Fibroblast of skin of back (primary cell): ENCODE measurements around the gene ARID3A.

Experiments used
- DNase-seq: peaks from one replicate; pipeline ENCODE4 v3.0.0-alpha.2; 2013

The ARID3A gene

DNA sequence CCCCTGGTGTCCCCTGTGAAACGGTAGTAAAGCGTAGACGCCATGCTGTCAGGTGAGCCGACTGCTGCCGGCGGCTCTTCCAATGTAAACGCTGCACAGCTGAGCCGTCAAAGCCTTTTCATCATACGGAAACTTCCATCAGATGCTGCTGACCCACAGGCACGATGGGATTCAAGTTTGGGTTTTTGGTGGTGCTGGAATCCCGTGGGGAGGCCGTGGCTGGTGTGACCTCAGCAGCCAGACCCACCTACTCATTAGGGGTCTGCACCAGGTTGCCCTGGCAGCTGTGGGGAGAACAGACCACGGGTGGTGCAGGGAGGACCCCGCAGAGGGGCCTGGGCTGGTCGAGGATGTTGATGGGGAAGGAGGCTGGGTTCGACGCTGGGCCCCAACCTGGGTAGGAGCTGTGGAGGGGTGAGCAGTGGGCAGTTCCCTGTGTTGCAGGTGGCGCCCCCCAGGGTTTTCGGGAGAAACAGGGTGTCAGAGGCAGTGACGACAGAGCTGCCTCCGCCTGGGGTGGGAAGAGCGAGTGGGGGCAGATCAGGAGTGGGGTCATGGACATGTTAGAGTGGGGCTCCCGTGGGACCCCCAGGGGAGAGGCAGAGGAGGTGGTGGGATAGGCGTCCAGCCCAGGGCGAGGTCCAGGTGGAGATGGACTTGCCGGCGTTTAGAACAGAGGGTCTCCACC, 81.0 kb downstream of the ARID3A start:
- no peak for DNase-seq

DNA sequence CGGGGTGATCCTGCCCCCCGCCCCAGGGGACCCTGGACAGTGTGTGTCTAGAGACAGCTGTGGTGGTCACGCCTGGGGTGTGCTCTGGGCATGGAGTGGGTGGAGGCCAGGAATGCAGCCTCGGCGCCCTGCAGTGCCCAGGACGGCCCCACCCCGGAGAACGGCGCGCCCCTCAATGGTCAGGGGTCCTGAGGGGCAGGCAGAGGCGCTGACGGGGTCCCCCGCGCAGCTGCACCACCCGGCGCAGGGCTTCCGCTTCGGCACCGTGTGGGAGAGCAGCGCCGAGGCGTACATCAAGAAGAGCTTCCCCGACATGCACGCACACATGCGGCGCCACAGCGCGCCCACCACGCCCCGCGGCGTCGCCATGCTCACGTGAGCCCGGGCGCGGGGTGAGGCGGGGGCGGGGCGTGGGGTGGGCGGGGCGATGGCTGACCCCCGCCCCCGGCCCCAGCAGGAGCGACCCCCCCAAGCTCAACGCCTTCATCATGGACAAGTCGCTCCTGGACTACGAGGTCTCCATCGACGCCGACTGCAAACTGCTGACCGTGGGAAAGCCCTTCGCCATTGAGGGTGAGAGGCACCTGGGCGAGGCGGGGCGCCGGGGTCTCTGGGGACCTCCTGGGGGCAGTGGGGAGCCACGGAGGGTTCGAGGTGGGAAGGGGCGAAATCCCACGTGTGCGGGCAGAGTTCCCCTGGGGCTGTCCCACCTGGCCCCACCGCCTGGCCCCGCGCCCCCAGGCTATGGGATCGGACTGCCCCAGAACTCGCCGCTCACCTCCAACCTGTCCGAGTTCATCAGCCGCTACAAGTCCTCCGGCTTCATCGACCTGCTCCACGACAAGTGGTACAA, 81.8 kb downstream of the ARID3A start:
- DNase-seq, result no peak

DNA sequence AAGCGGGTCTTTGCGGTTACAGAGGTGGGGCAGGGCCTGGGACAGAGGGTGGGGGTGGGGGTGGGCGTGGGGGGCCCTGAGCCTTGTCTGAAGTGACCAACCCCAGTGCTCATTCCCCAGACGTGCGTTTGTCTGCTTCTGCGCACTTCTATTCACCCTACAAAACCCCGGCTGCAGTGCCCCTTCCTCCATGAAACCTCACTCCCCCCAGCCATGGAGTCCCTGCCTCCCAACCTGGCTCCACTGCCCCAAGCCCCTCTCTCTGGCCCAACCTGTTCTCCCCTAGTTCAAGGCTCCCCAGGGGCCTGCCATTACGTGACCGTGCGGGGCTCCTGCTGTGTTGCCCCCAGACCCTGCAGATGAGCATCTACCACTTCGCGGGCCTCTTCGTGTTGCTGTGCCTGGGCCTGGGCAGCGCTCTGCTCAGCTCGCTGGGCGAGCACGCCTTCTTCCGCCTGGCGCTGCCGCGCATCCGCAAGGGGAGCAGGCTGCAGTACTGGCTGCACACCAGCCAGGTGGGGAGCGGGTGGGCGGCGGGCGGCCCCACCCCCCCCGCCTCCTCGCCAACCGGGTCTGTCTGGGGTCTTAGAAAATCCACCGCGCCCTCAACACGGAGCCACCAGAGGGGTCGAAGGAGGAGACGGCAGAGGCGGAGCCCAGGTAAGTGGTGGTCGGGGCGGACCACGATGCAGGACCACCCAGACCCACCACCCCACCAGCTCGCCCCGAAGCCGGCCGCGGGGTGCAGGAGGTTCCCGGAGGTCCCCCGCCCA, 82.6 kb downstream of the ARID3A start:
- no peak for DNase-seq

DNA sequence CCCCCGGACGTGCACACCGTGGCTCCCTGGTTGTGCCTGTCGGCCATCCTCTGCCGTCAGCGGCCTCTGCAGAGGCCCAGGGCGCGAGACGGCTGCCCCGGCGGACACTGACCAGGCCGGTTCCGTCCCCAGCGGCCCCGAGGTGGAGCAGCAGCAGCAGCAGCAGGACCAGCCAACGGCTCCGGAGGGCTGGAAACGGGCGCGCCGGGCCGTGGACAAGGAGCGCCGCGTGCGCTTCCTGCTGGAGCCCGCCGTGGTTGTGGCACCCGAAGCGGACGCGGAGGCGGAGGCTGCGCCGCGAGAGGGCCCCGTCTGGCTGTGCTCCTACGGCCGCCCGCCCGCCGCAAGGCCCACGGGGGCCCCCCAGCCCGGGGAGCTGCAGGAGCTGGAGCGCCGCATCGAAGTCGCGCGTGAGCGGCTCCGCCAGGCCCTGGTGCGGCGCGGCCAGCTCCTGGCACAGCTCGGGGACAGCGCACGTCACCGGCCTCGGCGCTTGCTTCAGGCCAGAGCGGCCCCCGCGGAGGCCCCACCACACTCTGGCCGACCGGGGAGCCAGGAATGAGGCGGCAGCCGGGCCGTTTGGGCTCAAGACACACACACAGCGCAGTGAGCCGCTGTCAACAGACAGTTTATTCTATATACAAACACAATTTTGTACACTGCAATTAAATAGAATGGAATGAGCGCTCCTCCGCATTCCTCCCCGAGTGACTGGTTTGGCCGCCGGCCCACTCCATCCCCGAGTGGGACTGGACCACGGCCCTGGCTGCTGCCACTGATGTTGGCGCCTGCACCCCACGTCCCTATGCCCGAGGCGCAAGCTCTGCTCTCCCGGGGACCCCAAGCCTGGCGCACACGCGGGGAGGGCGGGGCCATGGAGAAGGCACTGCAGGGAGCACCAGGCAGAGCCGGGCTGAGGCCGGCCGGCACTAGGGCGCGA, 83.5 kb downstream of the ARID3A start:
- peak; percentile 11 for DNase-seq

DNA sequence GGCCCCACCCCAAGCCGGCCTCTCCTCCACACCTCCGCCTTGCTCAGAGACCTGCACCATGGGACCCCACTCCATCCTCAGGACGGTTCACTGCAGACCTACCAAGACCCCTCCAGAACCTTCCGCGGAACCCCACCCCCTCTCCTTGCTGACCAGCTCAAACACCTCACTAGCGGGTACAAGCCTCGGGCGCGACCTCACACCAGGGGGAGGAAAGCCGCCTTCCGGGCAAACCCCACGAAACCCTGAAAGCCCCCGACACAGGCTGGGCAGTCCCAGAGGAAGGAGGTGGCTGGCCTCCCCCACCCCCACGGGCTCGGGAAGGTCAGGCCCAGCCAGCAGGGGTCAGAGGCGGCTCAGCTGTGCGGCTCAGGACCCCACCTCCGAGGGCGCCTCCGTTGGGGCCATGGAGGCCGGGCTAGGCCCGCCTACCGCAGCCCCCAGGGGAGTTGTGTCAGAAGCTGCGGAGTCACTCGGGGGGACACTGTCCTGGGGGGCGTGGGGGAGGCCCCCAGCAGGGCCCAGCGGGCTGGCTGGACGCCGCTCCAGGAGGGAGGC, 84.2 kb downstream of the ARID3A start:
- DNase-seq, result no peak

DNA sequence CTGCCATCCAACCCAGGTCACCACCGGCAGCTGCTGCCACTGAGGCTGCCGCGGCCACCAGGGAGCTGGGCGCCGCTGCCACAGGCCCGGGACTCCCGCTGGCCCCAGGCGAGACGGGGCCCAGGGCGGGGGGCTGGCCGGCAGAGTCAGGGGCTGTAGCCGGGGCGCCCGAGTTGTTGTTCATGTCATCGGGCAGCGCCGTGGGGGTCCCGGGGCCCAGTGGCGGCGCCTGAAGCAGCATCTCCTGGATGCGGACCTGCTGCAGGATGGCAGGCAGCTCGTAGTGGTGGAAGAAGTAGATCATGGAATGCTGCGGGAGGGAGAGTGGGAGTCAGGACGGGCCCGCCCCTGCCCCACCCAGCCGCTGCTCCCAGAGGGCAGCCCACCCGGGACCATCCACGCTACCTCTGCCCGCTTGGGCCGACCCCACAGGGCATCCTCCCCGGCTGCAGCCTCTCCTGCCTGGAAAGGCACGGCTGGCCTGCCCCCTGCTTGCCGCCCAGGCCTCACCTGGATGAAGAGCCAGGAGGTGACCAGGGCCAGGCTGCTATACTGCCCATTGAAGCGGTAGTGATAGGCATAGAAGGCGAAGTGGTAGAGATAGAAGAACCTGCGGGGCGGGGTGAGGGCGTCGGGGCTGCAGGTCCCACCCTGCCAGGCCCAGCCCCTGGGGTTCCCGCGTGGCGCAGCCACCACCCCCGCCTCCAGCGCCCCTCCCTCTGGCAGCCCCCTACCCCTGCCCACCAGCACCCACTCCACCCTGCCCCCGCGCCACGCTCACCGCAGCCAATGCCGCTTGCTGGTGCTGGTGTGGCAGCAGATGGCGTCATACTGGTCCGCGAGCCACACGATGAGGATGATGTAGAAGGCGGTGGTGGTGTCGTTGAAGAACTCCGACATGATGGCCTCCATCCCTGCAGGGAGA, 85.0 kb downstream of the ARID3A start:
- DNase-seq, result no peak

DNA sequence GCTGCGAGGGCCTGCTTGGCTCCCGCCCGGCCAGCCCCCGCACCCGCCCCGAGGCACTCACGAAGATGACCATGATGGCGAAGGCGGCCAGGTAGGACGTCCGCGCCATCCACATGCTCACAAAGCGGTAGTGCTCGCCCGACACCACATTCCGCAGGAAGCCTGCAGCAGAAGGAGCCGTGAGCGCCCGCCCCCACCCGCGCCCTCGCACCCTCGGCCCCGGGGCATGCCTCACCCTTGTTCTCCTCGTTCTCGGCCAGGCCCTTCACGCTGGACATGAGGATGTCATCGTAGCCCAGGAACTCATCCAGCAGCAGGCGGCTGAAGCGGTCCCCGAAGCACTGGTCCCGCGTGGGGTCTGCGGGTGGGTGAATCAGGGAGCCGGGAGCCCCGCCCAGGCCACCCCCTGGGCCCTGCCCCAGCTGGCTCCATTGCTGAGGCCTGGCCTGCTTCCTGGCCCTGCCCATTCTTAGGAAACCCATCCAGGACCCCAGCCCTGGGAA, 86.0 kb downstream of the ARID3A start:
- no peak for DNase-seq

DNA sequence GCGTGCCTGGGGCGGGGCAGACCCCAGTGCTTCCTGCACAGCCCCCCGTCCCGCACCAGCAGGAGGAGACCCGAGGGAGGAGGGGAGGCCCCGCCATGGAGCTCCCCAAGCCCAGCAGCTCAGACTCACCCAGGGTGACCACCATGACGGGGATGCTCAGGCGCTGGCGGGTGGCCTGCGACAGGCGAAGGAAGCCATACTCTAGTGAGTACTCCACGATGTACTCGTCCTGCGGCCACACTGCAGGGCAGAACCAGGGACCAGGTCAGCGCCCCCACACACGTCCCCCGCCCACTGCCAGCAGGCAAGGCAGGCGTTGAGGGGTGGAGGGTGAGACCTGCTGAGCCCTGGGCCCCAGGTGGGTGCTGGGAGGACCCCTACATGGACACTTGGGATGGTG, 86.5 kb downstream of the ARID3A start:
- no peak for DNase-seq

DNA sequence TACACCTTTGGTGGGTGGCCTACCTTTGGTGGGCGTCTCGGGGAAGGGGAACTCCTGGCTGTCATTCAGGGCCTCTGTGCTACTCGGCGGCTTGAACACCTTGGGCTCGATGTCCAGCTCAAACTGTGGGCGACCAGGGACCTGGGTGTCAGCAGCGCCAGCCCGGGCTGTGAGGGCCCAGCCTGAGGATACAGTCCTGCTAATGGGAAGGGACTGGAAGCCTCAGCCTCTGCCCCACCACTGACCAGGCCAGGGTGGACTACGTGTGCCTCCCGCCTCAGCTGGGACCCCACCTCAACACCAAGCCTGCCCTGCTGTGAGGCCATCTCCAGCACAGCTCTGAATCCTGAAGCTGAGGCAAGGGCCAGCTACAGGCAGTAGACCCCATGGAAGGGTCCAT, 87.4 kb downstream of the ARID3A start:
- no peak for DNase-seq

DNA sequence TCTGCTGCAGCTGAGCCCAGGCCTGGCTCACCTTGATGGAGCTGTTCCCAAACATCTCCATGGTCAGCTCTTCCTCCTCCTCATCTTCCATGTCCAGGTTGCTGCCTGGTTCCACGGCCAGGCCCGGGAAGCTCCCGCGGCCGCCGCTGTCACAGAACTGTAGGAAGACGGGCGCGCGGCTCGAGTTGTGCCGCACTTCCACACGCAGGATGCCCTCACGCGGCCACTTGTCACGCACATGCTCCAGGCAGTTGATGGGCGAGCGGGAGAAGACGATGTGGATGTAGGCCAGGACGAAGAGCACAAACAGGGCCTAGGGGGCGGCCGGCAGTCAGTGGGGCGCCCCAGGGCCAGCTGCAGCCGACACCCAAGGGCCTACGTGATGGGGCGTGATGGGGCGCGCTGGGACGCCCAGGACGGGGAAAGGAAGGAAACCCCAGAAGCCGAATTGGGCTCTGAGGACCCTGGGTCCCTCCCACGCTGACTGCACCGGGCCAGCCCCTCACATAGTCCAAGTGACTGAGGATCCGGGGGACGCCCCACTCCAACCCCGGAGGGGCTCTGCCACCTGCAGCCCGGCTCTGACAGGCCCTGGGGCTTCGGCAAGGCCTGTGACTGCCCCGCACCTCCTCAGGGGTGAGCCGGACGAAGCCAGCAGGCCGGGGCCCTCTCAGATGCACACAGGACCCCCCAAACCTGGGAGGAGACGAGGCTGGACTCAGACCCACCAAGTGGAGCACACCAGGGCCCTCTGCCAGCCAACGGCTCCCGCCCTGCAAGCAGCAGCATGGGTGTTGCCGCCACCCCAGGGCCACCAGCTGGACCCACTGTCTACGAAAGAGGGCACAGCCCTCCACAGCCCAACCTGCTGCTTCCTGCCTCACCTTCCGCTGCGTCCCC, 88.6 kb downstream of the ARID3A start:
- no peak for DNase-seq

DNA sequence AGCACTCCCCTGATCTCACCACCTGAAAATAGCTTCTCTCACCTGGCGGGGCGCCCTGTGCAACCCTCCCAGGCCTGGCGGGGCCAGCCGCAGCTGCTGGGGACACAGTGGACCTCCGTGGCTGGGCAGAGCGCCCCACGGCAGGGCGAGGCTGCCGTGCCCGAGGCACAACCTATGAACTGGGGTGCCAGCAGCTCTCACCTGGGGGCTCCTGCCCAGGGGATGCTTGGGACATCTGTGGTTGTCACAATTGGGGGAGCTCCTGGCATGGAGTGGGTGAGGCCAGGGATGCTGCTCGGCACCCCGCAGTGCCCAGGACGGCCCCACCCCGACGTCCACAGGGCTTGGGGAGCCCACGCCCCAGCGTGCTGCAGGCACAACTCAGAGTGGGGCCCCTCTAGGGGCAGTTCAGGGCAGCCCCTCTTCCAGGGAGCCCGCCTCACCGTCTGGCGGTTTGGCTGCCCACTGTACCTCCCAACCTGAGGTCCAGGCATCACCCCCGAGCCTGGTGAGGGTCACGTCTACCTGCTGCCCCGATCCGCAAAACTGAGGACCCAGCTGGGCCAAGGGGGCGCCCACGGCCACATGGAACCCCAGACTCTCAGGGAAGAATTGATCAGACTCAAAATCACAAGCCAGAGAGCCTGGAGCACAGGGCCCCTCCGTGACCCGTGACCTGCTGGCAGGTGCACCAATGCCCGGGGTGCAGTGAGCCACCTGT, 89.4 kb downstream of the ARID3A start:
- DNase-seq, result no peak

DNA sequence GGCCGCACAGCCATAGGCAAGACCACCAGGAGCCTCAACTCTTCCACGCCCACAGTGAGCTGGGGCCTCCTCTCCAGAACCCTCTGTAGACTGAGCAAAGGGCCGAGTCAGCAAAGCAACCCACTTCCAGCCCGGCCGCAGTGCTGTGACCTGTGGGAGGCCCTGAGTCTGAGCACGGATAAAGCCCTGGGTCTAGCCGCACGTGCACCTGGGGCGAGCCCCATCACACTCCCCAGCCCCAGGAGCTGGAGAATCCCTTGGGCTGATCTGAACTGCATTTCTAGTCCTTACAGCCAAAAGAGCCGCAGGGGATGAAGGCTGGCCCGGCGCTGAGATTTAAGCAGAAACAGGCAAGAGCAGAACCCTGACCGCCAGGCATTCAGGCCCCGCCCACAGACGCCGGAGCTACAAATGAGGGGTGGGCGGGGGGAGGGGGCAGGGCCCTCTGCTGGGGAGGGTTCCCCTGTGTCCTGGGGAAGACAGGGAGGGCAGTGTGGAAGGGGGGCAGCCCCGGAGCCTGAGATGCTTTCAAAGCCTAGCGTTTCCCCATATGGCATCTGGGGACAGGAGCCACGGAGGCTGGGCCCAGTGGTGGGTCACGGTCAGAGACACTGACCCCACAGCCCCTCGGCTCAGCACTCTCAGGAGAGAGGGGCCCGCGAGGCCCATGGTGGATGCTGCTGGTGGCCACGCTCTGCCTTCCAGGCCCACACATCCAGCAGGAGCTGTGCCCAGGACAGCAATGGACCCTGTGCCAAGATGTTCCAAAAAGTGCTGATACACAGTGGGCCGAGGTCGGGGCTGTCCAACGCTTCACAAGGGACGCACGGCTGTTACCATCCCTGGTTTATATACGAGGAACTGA, 90.2 kb downstream of the ARID3A start:
- no peak for DNase-seq

DNA sequence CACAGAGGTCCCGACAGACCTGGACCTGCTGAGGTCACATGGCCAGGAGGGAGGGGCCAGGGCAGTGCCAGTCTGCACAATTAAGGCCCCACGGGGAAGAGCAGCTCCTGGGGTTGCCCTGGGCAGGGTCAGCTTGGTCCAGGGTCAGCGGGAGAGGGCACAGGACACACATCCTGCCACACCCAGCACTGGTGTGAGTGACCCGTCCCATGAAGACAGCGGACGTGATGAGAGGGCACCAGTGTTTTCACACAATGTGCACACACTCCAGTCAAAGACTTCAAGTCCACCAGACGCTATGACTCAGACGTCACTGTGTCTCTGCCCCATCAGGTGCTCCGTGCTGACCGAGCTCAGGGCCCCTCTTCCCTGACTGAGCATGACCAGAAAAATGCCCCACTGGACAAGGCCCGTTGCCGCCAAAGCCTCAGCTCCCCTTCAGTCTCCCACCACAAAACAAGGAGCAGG, 90.8 kb downstream of the ARID3A start:
- DNase-seq, result peak; percentile 55

DNA sequence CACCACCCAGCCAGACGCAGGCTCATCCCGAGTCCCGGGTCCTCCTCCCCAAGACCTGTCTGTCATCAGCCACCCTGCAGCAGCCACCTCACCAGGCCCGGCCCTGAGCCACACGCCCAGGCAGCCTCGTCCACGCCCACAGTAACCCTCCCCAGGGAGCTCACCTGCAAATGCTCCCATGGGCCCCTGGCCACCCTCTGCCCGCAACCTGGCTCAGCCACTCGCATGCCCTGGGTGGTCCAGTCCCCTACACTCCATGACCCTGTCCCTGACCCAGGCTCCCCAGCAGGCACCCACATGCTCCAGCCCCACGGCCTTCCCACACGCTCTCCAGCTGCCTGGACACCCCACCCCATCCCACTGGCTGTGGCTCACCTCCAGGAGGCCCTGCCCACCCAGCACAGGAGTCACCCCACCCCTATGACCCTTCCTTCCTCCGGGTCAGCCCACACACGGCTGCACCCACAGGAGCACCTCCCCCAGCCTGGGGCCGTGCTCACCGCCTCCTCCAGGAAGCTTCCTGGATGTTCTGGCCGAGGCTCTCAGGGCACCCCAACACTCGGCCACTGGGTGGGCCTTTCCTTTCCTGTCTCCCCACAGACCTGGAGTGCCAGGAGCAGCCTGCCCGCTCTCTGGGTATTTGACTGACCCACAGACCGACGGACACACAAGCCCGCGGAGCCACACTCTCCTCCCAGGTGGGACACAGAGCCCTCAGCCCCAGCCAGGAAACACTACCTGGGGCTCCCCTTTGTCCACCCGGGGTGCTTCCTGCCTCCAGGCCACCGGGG, 91.5 kb downstream of the ARID3A start:
- no peak for DNase-seq

DNA sequence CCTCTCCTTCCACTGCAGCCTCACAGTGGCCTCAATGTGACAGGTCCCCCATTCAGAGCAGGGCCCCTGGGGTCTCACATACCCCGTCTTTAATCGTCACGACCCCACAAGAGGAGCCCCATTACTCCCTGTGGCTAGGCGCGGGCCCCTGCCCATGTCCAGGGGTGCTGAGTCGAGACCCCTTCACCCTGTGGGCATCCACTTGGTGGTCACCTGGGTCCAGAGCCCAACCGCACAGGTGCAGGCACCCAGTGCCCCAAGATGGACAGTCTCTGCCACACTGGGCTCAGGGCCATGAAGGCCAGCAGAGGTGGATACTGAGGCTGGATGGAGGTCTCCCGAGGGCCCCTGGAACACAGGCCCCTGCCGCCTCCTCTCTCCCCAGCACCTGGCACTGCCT, 92.1 kb downstream of the ARID3A start:
- no peak for DNase-seq

DNA sequence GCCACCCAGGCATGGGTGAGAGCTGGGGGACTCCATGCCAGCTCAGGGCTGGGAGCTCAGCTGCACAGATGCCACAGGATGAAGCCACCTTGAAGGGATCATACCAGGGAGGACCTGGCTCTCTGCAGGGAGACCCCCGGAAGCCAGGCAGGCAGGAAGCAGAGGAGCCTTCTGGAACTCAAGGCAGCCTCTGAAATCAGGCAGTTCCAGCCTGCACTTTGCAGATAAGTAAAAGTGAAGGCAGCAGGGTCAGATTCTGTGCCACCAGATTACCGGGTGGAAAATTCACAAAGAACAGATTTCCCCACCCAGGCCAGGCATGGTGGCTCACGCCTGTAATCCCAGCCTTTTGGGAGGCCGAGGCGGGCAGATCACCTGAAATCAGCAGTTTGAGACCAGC, 92.6 kb downstream of the ARID3A start:
- no peak for DNase-seq
